Endothelial cell (in vitro differentiated cells): ENCODE measurements around the gene SHLD2. TPM values are rescaled to one million over a fixed set of nuclear protein-coding genes. Genes with fewer than 3 reads are reported as not detected.
"Not testable (repeated sequence)": the region's sequence is repeated elsewhere in the genome, so short reads cannot be mapped to it uniquely, and the experiment has no call there.

Experiments
- DNase-seq: peaks from one replicate; pipeline ENCODE4 v3.0.0; 2021; ENCODE audit warnings: low spot score
- H3K27ac Mint-ChIP-seq: one replicate; pipeline ENCODE4 v1.8.0; 2021; ENCODE audit warnings: mixed read lengths, inconsistent platforms; ENCODE audit not compliant: unreplicated experiment
- H3K27me3 Mint-ChIP-seq: one replicate; pipeline ENCODE4 v1.8.0; 2021; ENCODE audit warnings: mild to moderate bottlenecking, moderate library complexity, mixed read lengths, inconsistent platforms; ENCODE audit not compliant: unreplicated experiment
- H3K36me3 Mint-ChIP-seq: one replicate; pipeline ENCODE4 v1.8.0; 2021; ENCODE audit warnings: mild to moderate bottlenecking, low read depth, mixed read lengths, inconsistent platforms; ENCODE audit not compliant: unreplicated experiment
- H3K4me1 Mint-ChIP-seq: one replicate; pipeline ENCODE4 v1.8.0; 2021; ENCODE audit warnings: mild to moderate bottlenecking, mixed read lengths, inconsistent platforms; ENCODE audit not compliant: unreplicated experiment
- H3K4me3 Mint-ChIP-seq: one replicate; pipeline ENCODE4 v1.8.0; 2021; ENCODE audit warnings: mild to moderate bottlenecking, mixed read lengths, inconsistent platforms; ENCODE audit not compliant: unreplicated experiment
- H3K9me3 Mint-ChIP-seq: one replicate; pipeline ENCODE4 v1.8.0; 2021; ENCODE audit warnings: mixed read lengths, inconsistent platforms; ENCODE audit not compliant: unreplicated experiment
- total RNA-seq: library from RNA; stranded (reverse); fragmentation: NEBNext Ultra II Directional; extraction: Animal tissue kit (Norgen Biotek cat#: 25700); gene quantifications from one replicate; pipeline ENCODE4 v1.2.1, GENCODE V29; 2021; ENCODE audit not compliant: unreplicated experiment

SHLD2 gene
- total RNA-seq, 1 donor from 2014 or later = 16.1 TPM

DNA sequence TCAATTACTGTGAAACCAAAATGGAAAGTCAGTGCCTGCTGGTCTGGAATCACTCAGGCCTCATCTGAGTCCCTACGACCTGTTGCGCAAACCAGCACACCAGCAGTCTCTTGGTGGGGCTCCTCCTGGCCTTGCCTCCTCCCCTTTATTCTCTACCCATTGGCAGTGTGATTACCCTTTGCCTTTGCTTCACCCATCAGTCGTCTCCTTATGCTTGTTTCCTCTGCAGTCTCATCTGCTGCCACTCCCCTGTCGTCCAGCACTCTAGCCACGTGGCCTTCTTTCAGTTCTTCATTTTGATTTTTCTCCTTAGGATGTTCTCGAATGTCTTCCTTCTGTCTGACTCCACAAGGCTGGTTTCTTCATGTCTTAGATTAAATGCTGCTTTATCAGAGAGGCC is 89.4 kb downstream of the SHLD2 start:
- H3K4me3 Mint-ChIP-seq, H3K27ac Mint-ChIP-seq, H3K27me3 Mint-ChIP-seq, H3K4me1 Mint-ChIP-seq, H3K36me3 Mint-ChIP-seq, DNase-seq, H3K9me3 Mint-ChIP-seq: not testable (repeated sequence)

DNA sequence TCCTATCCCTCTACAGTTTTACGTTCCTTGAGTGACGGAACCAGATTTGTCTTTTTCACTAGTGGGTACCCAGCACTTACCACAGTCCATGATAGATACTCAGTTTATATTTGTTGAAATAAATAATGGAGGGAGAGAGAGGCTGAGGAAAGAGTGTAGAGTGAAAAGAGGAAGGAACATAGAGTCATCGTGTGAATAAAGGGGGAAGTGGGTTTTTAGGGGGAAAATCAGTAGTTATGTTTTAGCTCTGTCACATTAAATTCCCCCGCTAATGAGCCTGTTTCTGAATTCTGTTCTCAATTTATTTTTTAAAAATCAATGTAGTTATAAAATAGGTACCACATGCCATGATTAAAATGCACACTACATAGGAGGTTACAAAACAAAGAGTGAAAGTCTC is 91.0 kb downstream of the SHLD2 start:
- H3K4me1 Mint-ChIP-seq, DNase-seq, H3K9me3 Mint-ChIP-seq, H3K36me3 Mint-ChIP-seq, H3K27me3 Mint-ChIP-seq, H3K27ac Mint-ChIP-seq, H3K4me3 Mint-ChIP-seq: not testable (repeated sequence)

DNA sequence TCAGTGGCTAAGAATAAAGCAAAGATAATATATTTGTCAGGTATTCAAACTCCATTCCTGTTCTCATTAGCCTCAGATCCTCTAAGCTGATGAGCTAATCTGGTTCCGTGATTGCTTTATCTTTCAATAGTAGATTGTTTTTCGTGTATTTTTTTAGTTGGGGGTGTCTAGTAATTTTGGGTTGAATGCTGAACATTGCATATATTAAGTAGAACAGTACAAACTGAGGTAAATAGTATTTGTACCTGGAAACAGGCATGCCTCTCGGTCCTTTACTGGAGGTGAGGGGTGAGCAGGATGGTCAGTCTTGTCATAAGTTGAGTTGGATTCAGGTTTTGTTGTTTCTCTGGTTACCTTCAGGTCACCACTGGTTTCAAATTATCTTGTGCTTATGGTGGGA is 92.6 kb downstream of the SHLD2 start:
- not testable (repeated sequence) for H3K9me3 Mint-ChIP-seq, H3K4me1 Mint-ChIP-seq, H3K27ac Mint-ChIP-seq, H3K27me3 Mint-ChIP-seq, H3K36me3 Mint-ChIP-seq, DNase-seq, H3K4me3 Mint-ChIP-seq

DNA sequence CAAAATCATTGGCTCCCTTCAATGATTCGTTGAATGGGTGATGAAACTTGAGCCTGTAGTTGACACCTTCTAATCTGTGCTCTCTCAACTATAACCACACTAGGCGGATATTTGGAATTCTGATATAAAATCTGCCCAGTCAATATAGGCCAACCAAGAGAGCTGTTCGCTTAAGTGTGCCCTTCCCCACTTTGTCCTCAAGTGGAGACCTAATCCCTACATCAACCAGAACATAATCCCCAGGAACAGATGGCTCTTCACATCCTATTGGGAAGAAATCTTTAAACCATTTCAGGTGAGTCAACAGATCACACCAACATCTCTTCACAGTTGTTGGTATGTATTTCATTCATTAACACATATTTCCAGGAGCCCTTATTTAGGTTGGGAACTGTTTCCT is 96.8 kb downstream of the SHLD2 start:
- not testable (repeated sequence) for H3K9me3 Mint-ChIP-seq, H3K4me1 Mint-ChIP-seq, H3K27ac Mint-ChIP-seq, DNase-seq, H3K27me3 Mint-ChIP-seq, H3K36me3 Mint-ChIP-seq, H3K4me3 Mint-ChIP-seq

DNA sequence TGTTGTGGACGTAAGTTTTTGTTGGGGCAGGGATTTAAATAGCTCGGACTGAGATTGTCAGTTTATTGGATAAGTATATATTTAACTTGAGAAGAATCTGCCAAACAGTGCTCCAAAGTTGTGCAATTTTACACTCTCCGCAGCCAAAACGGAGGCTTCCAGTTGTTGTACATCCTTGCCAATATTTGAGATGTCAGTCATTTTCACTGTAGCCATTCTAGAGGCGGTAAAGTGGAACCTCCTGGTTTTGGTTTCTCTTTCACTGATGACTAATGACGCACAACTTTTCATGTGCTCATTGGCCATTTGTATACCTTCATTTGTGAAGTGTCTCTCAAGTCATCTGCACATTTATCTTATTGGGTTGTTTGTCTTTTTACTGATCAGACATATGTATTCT is 105.9 kb downstream of the SHLD2 start:
- not testable (repeated sequence) for H3K4me1 Mint-ChIP-seq, H3K36me3 Mint-ChIP-seq, H3K27ac Mint-ChIP-seq, DNase-seq, H3K9me3 Mint-ChIP-seq, H3K27me3 Mint-ChIP-seq, H3K4me3 Mint-ChIP-seq

DNA sequence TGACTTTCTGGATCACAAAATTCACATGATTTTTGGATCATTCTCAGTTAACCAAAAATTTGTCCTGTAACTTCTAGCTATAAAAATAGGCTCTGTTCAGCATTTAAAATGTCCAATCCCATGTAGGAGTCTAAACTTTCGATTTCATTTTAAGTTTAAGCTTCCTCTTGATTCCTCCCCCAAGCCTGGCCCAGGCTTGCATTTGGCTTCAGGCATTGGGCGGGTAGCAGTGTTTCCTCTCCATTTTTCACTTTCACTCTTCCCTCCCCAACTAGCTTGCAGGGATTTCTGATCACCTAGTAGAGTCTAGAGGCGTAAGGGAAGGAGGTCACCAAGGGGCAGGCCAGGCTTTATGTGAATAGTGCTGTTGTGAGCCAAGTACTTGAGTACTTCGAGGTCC is 109.8 kb downstream of the SHLD2 start:
- not testable (repeated sequence) for H3K36me3 Mint-ChIP-seq, H3K4me3 Mint-ChIP-seq, H3K27ac Mint-ChIP-seq, DNase-seq, H3K27me3 Mint-ChIP-seq, H3K9me3 Mint-ChIP-seq
- H3K4me1 Mint-ChIP-seq = peaks cover 11% of the 10 kb centered on the region

DNA sequence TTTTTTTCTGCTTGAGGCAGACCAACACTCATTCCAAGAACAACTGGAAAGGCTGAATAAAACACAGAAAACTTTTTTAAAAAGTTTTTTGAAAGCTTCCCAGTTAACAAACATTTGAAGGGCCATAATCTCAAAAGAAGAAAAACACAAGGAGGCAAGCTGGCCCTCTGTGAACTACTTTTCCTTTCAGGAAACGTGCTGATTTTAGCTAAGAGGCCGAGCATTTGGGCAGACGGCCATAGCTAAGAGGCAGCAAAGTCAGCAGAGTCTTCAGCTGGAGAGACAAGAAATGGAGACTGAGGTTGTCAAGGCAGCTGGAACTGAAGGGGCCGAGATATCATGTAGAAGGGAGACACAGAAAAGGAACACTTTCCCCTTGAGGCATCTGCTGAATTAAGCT is 111.9 kb downstream of the SHLD2 start:
- H3K36me3 Mint-ChIP-seq, H3K4me3 Mint-ChIP-seq, H3K9me3 Mint-ChIP-seq, H3K27ac Mint-ChIP-seq, H3K27me3 Mint-ChIP-seq, DNase-seq: not testable (repeated sequence)
- H3K4me1 Mint-ChIP-seq = peaks cover 11% of the 10 kb centered on the region

DNA sequence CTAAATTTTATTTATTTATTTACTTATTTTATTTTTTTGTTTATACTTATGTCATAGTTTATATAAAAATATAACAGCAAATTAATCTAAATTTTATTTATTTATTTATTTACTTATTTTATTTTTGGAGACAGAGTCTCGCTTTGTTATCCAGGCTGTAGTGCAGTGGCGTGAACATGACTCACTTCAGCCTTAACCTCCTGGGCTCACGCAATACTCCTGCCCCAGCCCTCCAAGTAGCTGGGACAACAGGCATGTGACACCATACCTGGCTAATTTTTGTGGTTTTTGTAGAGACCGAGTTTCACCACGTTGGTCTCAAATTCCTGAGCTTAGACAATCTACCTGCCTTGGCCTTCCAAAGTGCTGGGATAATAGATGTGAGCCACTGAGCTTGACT is 115.3 kb downstream of the SHLD2 start:
- not testable (repeated sequence) for H3K9me3 Mint-ChIP-seq, DNase-seq, H3K27me3 Mint-ChIP-seq

DNA sequence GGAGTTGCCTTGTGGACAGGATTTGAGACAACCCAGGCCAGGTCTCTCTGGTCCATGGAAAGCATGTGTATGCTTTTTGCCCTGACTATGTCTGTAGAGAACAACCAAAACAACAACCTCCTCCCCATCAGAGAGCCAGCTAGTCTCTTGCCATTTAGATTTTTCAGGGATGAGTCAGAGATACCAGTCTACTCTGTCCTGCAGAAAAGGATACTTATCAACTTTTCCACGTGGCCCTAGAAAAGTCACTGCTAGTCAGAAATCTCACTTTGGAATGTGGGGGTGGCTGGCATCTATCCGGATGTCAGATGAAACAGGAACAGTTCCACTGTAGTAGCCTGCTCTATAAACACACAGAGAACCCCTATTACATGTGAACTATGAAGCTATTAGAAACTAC is 116.8 kb downstream of the SHLD2 start:
- not testable (repeated sequence) for H3K27me3 Mint-ChIP-seq, H3K4me3 Mint-ChIP-seq, H3K36me3 Mint-ChIP-seq, H3K4me1 Mint-ChIP-seq, H3K27ac Mint-ChIP-seq, H3K9me3 Mint-ChIP-seq, DNase-seq

More for the DNA sequence above, 115.3 kb downstream of the SHLD2 start:
- not testable (repeated sequence) for H3K4me1 Mint-ChIP-seq, H3K36me3 Mint-ChIP-seq, H3K4me3 Mint-ChIP-seq, H3K27ac Mint-ChIP-seq

DNA sequence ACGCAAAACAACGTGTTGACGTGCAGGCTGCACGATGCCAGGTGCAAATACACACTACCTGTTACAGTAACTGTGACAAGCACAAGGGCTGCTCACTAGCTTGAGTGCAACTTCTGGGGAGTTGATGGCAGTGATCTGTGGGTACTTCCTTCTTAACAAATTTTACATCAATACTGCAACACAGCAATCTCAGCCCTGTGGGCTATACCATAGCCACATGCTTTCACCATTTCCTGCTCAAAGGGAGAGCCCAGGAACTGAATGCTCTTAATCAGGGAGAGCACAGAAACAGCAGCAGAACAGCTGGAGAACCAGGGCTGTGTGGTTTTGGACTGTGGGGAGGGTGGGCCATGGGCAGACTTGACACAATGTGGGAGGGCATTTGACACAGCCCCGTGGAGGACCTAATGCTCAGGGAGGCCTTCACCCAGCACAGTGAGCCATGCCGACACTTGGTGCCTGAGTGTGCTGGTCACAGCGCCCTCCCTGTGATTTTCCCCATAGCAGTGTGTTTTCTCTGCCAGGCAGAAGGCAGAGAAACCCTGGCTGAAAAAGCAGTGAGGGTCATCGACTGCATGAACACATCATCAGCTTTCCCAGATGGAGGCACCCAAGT is 118.3 kb downstream of the SHLD2 start:
- DNase-seq, H3K4me3 Mint-ChIP-seq, H3K27me3 Mint-ChIP-seq, H3K27ac Mint-ChIP-seq, H3K36me3 Mint-ChIP-seq, H3K9me3 Mint-ChIP-seq, H3K4me1 Mint-ChIP-seq: not testable (repeated sequence)

DNA sequence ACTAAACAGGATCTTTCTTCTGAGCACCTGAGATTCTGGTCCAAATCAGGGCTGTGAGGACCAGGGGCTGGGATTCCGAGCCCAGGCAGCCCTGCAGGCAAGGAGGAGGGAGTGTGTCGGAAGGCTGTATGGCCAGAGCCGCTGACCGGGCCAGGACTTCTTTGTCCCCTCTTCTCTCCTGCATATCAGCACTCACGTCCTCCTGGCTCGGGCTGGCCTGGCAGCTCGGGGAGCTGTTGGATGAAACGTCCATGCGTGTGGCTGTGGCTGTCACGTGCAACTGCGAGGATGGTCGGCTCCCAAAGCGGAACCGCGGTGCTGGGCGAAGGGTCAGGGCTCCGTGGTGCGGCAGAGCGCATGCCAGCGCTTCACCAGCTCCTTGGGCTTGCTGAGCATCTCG is 118.8 kb downstream of the SHLD2 start:
- H3K27me3 Mint-ChIP-seq, H3K9me3 Mint-ChIP-seq, H3K4me3 Mint-ChIP-seq, H3K27ac Mint-ChIP-seq, H3K36me3 Mint-ChIP-seq, DNase-seq, H3K4me1 Mint-ChIP-seq: not testable (repeated sequence)

DNA sequence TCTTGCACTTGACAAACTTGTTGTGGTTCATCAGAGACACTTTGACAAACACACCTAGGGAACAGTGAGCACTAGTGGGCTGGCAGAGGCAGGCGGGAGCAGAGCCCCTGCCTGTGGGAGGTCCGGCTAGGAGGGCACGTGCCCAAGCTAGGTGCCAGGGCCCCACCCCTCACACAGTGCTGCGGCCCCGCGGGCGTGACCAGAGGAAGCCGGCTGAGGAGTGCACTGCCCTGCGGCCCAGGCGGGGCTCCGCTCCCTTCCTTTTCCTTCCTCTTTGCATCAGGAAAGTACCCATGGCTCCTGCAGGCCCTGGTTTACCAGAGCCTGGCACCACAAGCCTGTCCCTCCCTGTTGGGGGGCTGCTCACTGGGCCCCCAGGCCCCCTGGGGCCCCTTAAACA is 121.1 kb downstream of the SHLD2 start:
- H3K4me1 Mint-ChIP-seq, H3K4me3 Mint-ChIP-seq, DNase-seq, H3K27ac Mint-ChIP-seq, H3K27me3 Mint-ChIP-seq, H3K36me3 Mint-ChIP-seq, H3K9me3 Mint-ChIP-seq: not testable (repeated sequence)

DNA sequence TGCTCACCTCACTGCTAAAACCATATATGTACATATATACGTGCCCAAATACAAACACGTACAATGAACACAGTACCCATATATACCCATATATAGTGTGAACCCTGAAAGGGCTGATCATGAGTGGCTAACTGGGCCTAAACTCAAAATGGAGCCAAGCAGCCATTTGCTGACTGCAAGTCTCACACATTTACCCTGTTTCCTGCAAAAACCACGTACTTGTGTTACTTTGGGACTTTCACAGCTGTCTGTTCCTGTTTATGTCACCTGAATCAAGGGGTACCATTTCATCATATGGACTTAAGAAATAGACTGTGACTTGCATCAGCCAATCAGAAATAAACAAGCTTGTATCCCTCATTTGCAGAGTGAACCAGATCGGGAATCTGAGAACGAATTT is 124.4 kb downstream of the SHLD2 start:
- DNase-seq, H3K4me3 Mint-ChIP-seq, H3K9me3 Mint-ChIP-seq, H3K36me3 Mint-ChIP-seq, H3K27me3 Mint-ChIP-seq, H3K27ac Mint-ChIP-seq, H3K4me1 Mint-ChIP-seq: not testable (repeated sequence)
